Ishikawa (cell line): ENCODE data around the gene NSD2.

Source experiments
- CEBPB ChIP-seq: IDR thresholded peaks from 2 replicates; pipeline ENCODE4 v1.6.1; 2012
- CREB1 ChIP-seq: IDR thresholded peaks from 2 replicates; pipeline ENCODE4 v1.6.1; 2012; ENCODE audit warnings: low read depth
- EGR1 ChIP-seq: IDR thresholded peaks from 2 replicates; pipeline ENCODE4 v1.6.1; 2012
- EP300 ChIP-seq: IDR thresholded peaks from 2 replicates; pipeline ENCODE4 v1.6.1; 2012; ENCODE audit warnings: borderline replicate concordance
- FOXM1 ChIP-seq: IDR thresholded peaks from 2 replicates; pipeline ENCODE4 v1.6.1; 2012; ENCODE audit warnings: low read depth, borderline replicate concordance
- MAX ChIP-seq: IDR thresholded peaks from 2 replicates; pipeline ENCODE4 v1.6.1; 2012
- NFIC ChIP-seq: IDR thresholded peaks from 2 replicates; pipeline ENCODE4 v1.6.1; 2012
- RAD21 ChIP-seq: IDR thresholded peaks from 2 replicates; pipeline ENCODE4 v1.6.1; 2012; ENCODE audit warnings: low read depth
- REST ChIP-seq: IDR thresholded peaks from 2 replicates; pipeline ENCODE4 v1.6.1; 2012; ENCODE audit warnings: low read depth, mild to moderate bottlenecking
- TAF1 ChIP-seq: IDR thresholded peaks from 2 replicates; pipeline ENCODE4 v1.6.1; 2012; ENCODE audit warnings: low read depth, mild to moderate bottlenecking
- TCF12 ChIP-seq: IDR thresholded peaks from 2 replicates; pipeline ENCODE4 v1.6.1; 2012; ENCODE audit warnings: low read depth
- TEAD4 ChIP-seq: IDR thresholded peaks from 2 replicates; pipeline ENCODE4 v1.6.1; 2012
- USF1 ChIP-seq: IDR thresholded peaks from 2 replicates; pipeline ENCODE4 v1.6.1; 2012
- YY1 ChIP-seq: IDR thresholded peaks from 2 replicates; pipeline ENCODE4 v1.6.1; 2012; ENCODE audit warnings: low read depth
- ZBTB7A ChIP-seq: IDR thresholded peaks from 2 replicates; pipeline ENCODE4 v1.6.1; 2012; ENCODE audit warnings: low read depth

Gene NSD2

GRCh38 chr4:1873776-1874175, 2.6 kb downstream of the NSD2 start:
- TF ChIP-seq TAF1 (no peak), TEAD4 (no peak), RAD21 (no peak), FOXM1 (no peak), YY1 (no peak), EP300 (no peak), USF1 (no peak), ZBTB7A (no peak), EGR1 (no peak), NFIC (no peak)

- no peak for TF ChIP-seq REST
- TF ChIP-seq CEBPB, result no peak
- TF ChIP-seq TAF1, result no peak
Measured at GRCh38 chr4:1874201-1874600, 3.0 kb downstream of the NSD2 start.

GRCh38 chr4:1879485-1879884, 8.3 kb downstream of the NSD2 start:
- TF ChIP-seq TAF1 (no peak), REST (no peak), CEBPB (no peak), TCF12 (no peak), FOXM1 (no peak), MAX (no peak), EP300 (no peak), RAD21 (no peak), TEAD4 (no peak), EGR1 (no peak), YY1 (no peak), ZBTB7A (no peak), USF1 (no peak), CREB1 (no peak), NFIC (no peak)

GRCh38 chr4:1880332-1880731, 9.1 kb downstream of the NSD2 start:
- TF ChIP-seq EGR1, result no peak
- no peak for TF ChIP-seq NFIC
- TF ChIP-seq TCF12, result no peak
- no peak for TF ChIP-seq RAD21
- TF ChIP-seq USF1, result no peak
- no peak for TF ChIP-seq EP300
- no peak for TF ChIP-seq TAF1
- no peak for TF ChIP-seq ZBTB7A
- no peak for TF ChIP-seq CEBPB
- no peak for TF ChIP-seq YY1
- TF ChIP-seq TEAD4, result no peak
- TF ChIP-seq FOXM1, result no peak
- no peak for TF ChIP-seq CREB1
- TF ChIP-seq MAX, result no peak
- TF ChIP-seq REST, result no peak
